HCT116 (cell line): ENCODE measurements around the gene ZNF618. TPM values are rescaled to one million over a fixed set of nuclear protein-coding genes. Genes with fewer than 3 reads are reported as not detected.

Source experiments
- ATAC-seq: fragments of 200-7000 bp; cut with Tn5 transposase; 2 replicates; pipeline ENCODE4 v1.9.1; 2020; ENCODE audit warnings: mild to moderate bottlenecking, moderate library complexity
- BruUV-seq: library from RNA; stranded (reverse); fragments of 400-500 nt; replicated peaks from 2 replicates; lab custom pipeline; 2021; lab: Mats Ljungman, UMichigan
- CTCF ChIA-PET: fragments of 300-600 bp; sonication (Branson Sonifier 250); formaldehyde crosslinking; loops from one replicate; lab custom pipeline; 2021; ENCODE audit warnings: antibody characterized with exemption; lab: Charles Lee
- POLR2A ChIA-PET: fragments of 300-600, 350-600 bp; sonication (Branson Sonifier 250); formaldehyde crosslinking; loops from one replicate; lab custom pipeline; 2021; ENCODE audit warnings: antibody characterized with exemption; lab: Charles Lee
- RAD21 ChIA-PET, 2 experiments: fragments of 300-600 bp; sonication (Branson Sonifier 250); formaldehyde crosslinking; loops; one replicate each; lab custom pipeline; 2023; ENCODE audit warnings: low total read pairs in 2 of 2; ENCODE audit not compliant: uncharacterized antibody in 2 of 2, unreplicated experiment in 2 of 2, low non-redundant PET in 1 of 2; lab: Charles Lee
- DNase-seq: peaks from one replicate; pipeline ENCODE4 v3.0.0-alpha.2; 2010; ENCODE audit warnings: low read depth, low spot score
- H2AFZ ChIP-seq: fragments of 200-600 bp; shearing (Covaris generic), sonication (generic); 2 replicates; pipeline ENCODE4 v1.6.1; 2017; ENCODE audit warnings: low read depth, mixed run types, mixed read lengths, antibody characterized with exemption, low read length; ENCODE audit not compliant: poor library complexity, severe bottlenecking
- H3K27ac ChIP-seq: 2 replicates; pipeline ENCODE4 v1.5.1; 2012; ENCODE audit warnings: low read depth, low read length
- H3K27me3 ChIP-seq: fragments of 200-600 bp; sonication (generic); 2 replicates; pipeline ENCODE4 v1.6.1; 2016; ENCODE audit warnings: mixed run types, low read length, mixed read lengths; ENCODE audit not compliant: insufficient read depth
- H3K36me3 ChIP-seq, 2 experiments: fragments of 200-500 bp in 1 of 2; fragments of 200-600 bp in 1 of 2; sonication (Bioruptor generic) in 1 of 2; sonication (generic) in 1 of 2; 2 replicates each; pipeline versions ENCODE4 v1.5.1 to v1.6.1; 2014 to 2016; ENCODE audit warnings: low read length in 2 of 2, inconsistent platforms in 1 of 2, mixed read lengths in 1 of 2, mixed run types in 1 of 2; ENCODE audit not compliant: insufficient read depth in 2 of 2, control insufficient read depth in 1 of 2
- H3K4me1 ChIP-seq, 2 experiments: fragments of 200-600 bp in 1 of 2; sonication (generic) in 1 of 2; 2 replicates each; pipeline versions ENCODE4 v1.5.1 to v1.6.1; 2012 to 2017; ENCODE audit warnings: low read length in 2 of 2, inconsistent platforms in 1 of 2, mild to moderate bottlenecking in 1 of 2, mixed read lengths in 1 of 2, mixed run types in 1 of 2, moderate library complexity in 1 of 2; ENCODE audit not compliant: insufficient read depth in 2 of 2, control insufficient read depth in 1 of 2
- H3K4me2 ChIP-seq: fragments of 200-600 bp; sonication (generic); 2 replicates; pipeline ENCODE4 v1.6.1; 2017; ENCODE audit warnings: mixed run types, low read length, mixed read lengths
- H3K4me3 ChIP-seq, 2 experiments: fragments of 200-600 bp in 1 of 2; sonication (generic) in 1 of 2; replicated peaks in 1 of 2; 2 replicates each; pipeline ENCODE4 v1.5.1; 2011 to 2016; ENCODE audit warnings: low read length in 2 of 2, control low read depth in 1 of 2, low read depth in 1 of 2, mild to moderate bottlenecking in 1 of 2, mixed read lengths in 1 of 2, mixed run types in 1 of 2
- H3K79me2 ChIP-seq: fragments of 200-600 bp; sonication (generic); 2 replicates; pipeline ENCODE4 v1.6.1; 2017; ENCODE audit warnings: mild to moderate bottlenecking, mixed run types, low read length, moderate library complexity, mixed read lengths; ENCODE audit not compliant: insufficient read depth
- H3K9ac ChIP-seq: fragments of 200-600 bp; sonication (generic); 2 replicates; pipeline ENCODE4 v1.6.1; 2016; ENCODE audit warnings: low read length, mixed read lengths
- H3K9me2 ChIP-seq: fragments of 200-600 bp; sonication (generic), shearing (Covaris generic); 2 replicates; pipeline ENCODE4 v1.6.1; 2017; ENCODE audit warnings: mixed run types, mild to moderate bottlenecking, moderate library complexity; ENCODE audit not compliant: insufficient read depth
- H3K9me3 ChIP-seq, 2 experiments: fragments of 200-500 bp in 1 of 2; fragments of 200-600 bp in 1 of 2; sonication (Bioruptor generic) in 1 of 2; sonication (generic) in 1 of 2; 2 replicates each; pipeline ENCODE4 v1.6.1; 2014 to 2017; ENCODE audit warnings: low read length in 2 of 2, mixed read lengths in 2 of 2, inconsistent platforms in 1 of 2, low read depth in 1 of 2, mild to moderate bottlenecking in 1 of 2, mixed run types in 1 of 2, moderate library complexity in 1 of 2; ENCODE audit not compliant: control insufficient read depth in 1 of 2, insufficient read depth in 1 of 2
- H4K20me1 ChIP-seq: fragments of 200-600 bp; sonication (generic), shearing (Covaris generic); 2 replicates; pipeline ENCODE4 v1.6.1; 2017; ENCODE audit warnings: mixed run types, mild to moderate bottlenecking, moderate library complexity; ENCODE audit not compliant: insufficient read depth
- CBX3 ChIP-seq: IDR thresholded peaks from 2 replicates; pipeline ENCODE4 v1.6.1; 2012; ENCODE audit warnings: low read depth
- ELF1 ChIP-seq: IDR thresholded peaks from 2 replicates; pipeline ENCODE4 v1.6.1; 2012; ENCODE audit warnings: low read depth, borderline replicate concordance
- JUND ChIP-seq: IDR thresholded peaks from 2 replicates; pipeline ENCODE4 v1.6.1; 2012
- POLR2A ChIP-seq: IDR thresholded peaks from 2 replicates; pipeline ENCODE4 v1.7.0; 2011; ENCODE audit warnings: borderline replicate concordance; ENCODE audit not compliant: insufficient read depth, insufficient read length; ENCODE audit errors: extremely low read depth
- RAD21 ChIP-seq: IDR thresholded peaks from 2 replicates; pipeline ENCODE4 v1.6.1; 2012; ENCODE audit warnings: low read depth, mild to moderate bottlenecking
- SP1 ChIP-seq: IDR thresholded peaks from 2 replicates; pipeline ENCODE4 v1.6.1; 2012; ENCODE audit warnings: low read depth
- SRF ChIP-seq: IDR thresholded peaks from 2 replicates; pipeline ENCODE4 v1.6.1; 2012; ENCODE audit warnings: low read depth
- YY1 ChIP-seq: IDR thresholded peaks from 2 replicates; pipeline ENCODE4 v1.6.1; 2011; ENCODE audit warnings: low read length, low read depth, moderate library complexity, mild to moderate bottlenecking; ENCODE audit not compliant: insufficient replicate concordance; ENCODE audit errors: extremely low read depth
- ZFX ChIP-seq: fragments of 450-650 bp; IDR thresholded peaks from 2 replicates; pipeline ENCODE4 v1.6.1; 2017
- ZNF274 ChIP-seq: fragments of 200-500 bp; sonication (Bioruptor generic); IDR thresholded peaks from 2 replicates; pipeline ENCODE4 v1.6.1; 2014; ENCODE audit warnings: mild to moderate bottlenecking, low read depth, low read length, inconsistent platforms
- intact Hi-C: fragments of 100-400 bp; cut with micrococcal nuclease; formaldehyde crosslinking; loops from 2 replicates; pipeline ENCODE4 v1.10.0; 2022
- total RNA-seq: library from RNA; stranded (reverse); gene quantifications from one replicate; pipeline ENCODE4 v1.2.1, GENCODE V29; 2021; ENCODE audit not compliant: unreplicated experiment
- TF ChIP-seq, protein P1 (sequence below): IDR thresholded peaks from 2 replicates; pipeline ENCODE4 v1.6.1; 2012; ENCODE audit warnings: low read depth
- TF ChIP-seq, protein P2 (sequence below): IDR thresholded peaks from 2 replicates; pipeline ENCODE4 v1.6.1; 2011; ENCODE audit warnings: mild to moderate bottlenecking, low read length, moderate library complexity; ENCODE audit not compliant: insufficient replicate concordance; ENCODE audit errors: extremely low read depth
- TF ChIP-seq, protein P3 (sequence below): IDR thresholded peaks from 2 replicates; pipeline ENCODE4 v1.6.1; 2012
- TF ChIP-seq, protein P4 (sequence below), 3 experiments: fragments of 200-600 bp in 1 of 3; sonication (generic) in 1 of 3; IDR thresholded peaks in 2 of 3; conservative IDR thresholded peaks in 1 of 3; 2 replicates each; pipeline ENCODE4 v1.5.1; 2012 to 2017; ENCODE audit warnings: low read depth in 2 of 3, low read length in 2 of 3, antibody characterized with exemption in 1 of 3, borderline replicate concordance in 1 of 3, control low read depth in 1 of 3, mild to moderate bottlenecking in 1 of 3, mixed read lengths in 1 of 3, mixed run types in 1 of 3, moderate library complexity in 1 of 3; ENCODE audit not compliant: insufficient read depth in 1 of 3

The ZNF618 gene
- total RNA-seq, 1 experiment from 2014 or later = 13.5 TPM

DNA sequence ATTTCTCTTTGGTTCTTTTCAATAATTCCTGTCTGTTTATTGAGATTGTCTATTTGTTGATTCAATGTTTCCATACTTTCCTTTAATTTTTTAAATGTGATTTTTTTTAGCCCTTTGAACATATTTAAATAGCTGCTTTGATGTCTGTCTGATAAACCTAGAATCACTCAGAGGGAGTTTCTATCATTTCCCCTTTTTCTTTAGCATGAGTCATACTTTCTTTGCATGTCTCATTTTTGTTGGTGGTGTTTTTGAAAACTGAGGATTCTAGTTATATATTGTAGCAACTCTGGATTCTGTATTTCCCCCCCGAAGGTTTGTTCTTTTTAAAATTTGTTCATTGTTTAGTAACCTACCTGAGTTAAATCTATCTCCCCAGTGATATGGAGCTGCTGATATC is 24.2 kb upstream of the ZNF618 start (continued):
- TF ChIP-seq, protein P1, sequence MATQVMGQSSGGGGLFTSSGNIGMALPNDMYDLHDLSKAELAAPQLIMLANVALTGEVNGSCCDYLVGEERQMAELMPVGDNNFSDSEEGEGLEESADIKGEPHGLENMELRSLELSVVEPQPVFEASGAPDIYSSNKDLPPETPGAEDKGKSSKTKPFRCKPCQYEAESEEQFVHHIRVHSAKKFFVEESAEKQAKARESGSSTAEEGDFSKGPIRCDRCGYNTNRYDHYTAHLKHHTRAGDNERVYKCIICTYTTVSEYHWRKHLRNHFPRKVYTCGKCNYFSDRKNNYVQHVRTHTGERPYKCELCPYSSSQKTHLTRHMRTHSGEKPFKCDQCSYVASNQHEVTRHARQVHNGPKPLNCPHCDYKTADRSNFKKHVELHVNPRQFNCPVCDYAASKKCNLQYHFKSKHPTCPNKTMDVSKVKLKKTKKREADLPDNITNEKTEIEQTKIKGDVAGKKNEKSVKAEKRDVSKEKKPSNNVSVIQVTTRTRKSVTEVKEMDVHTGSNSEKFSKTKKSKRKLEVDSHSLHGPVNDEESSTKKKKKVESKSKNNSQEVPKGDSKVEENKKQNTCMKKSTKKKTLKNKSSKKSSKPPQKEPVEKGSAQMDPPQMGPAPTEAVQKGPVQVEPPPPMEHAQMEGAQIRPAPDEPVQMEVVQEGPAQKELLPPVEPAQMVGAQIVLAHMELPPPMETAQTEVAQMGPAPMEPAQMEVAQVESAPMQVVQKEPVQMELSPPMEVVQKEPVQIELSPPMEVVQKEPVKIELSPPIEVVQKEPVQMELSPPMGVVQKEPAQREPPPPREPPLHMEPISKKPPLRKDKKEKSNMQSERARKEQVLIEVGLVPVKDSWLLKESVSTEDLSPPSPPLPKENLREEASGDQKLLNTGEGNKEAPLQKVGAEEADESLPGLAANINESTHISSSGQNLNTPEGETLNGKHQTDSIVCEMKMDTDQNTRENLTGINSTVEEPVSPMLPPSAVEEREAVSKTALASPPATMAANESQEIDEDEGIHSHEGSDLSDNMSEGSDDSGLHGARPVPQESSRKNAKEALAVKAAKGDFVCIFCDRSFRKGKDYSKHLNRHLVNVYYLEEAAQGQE = no peak
- no peak for TF ChIP-seq SRF
- TF ChIP-seq ZFX = no peak
- TF ChIP-seq, protein P2, sequence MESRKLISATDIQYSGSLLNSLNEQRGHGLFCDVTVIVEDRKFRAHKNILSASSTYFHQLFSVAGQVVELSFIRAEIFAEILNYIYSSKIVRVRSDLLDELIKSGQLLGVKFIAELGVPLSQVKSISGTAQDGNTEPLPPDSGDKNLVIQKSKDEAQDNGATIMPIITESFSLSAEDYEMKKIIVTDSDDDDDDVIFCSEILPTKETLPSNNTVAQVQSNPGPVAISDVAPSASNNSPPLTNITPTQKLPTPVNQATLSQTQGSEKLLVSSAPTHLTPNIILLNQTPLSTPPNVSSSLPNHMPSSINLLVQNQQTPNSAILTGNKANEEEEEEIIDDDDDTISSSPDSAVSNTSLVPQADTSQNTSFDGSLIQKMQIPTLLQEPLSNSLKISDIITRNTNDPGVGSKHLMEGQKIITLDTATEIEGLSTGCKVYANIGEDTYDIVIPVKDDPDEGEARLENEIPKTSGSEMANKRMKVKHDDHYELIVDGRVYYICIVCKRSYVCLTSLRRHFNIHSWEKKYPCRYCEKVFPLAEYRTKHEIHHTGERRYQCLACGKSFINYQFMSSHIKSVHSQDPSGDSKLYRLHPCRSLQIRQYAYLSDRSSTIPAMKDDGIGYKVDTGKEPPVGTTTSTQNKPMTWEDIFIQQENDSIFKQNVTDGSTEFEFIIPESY = no peak
- no peak for TF ChIP-seq SP1
- TF ChIP-seq ZNF274 = no peak
- no peak for TF ChIP-seq JUND
- TF ChIP-seq POLR2A = no peak
- no peak for TF ChIP-seq ELF1
- TF ChIP-seq, all 23 proteins: peak for 0

DNA sequence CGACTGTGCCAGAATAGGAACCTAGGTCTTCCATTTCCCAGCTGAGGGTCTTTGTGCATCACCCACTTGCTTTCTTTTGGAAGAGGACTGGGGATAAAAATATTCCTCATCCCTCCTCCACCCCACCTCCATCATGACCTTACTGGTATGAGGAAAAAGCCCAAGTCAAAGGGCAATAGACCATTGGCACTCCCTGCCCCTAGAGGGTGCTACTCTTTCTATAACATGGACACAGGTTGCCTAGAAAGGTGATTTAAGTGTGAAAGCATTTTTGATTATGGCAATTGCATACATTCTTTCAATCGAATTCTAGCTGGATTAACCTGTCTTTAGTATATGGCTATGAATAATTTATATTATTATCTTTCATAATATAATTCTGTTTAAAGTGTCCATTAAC is 22.8 kb upstream of the ZNF618 start:
- Histone ChIP-seq H2AFZ (no peak overlapping the region), H3K9me3 (no peaks in the 10 kb centered on the region; a peak in 1 of 4 replicates), H3K4me3 (no peak overlapping the region), H3K27ac (no peak overlapping the region), H4K20me1 (no peaks in the 10 kb centered on the region), H3K27me3 (no peaks in the 10 kb centered on the region), H3K36me3 (no peaks in the 10 kb centered on the region), H3K4me1 (no peaks in the 10 kb centered on the region), H3K9ac (no peak overlapping the region), H3K79me2 (no peaks in the 10 kb centered on the region), H3K4me2 (no peak overlapping the region), H3K9me2 (no peaks in the 10 kb centered on the region)
- intact Hi-C loops = no loop called here
- ChIA-PET POLR2A (no interaction called here), RAD21 (no interaction called here), CTCF (no interaction called here)
- TF ChIP-seq RAD21 (peak; percentile 19; the same call in 1 of the 2 replicates), CBX3 (peak; percentile 36; the same call in 1 of the 2 replicates), YY1 (no peak)
- TF ChIP-seq, protein P3, sequence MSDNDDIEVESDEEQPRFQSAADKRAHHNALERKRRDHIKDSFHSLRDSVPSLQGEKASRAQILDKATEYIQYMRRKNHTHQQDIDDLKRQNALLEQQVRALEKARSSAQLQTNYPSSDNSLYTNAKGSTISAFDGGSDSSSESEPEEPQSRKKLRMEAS = no peak
- TF ChIP-seq, protein P4, sequence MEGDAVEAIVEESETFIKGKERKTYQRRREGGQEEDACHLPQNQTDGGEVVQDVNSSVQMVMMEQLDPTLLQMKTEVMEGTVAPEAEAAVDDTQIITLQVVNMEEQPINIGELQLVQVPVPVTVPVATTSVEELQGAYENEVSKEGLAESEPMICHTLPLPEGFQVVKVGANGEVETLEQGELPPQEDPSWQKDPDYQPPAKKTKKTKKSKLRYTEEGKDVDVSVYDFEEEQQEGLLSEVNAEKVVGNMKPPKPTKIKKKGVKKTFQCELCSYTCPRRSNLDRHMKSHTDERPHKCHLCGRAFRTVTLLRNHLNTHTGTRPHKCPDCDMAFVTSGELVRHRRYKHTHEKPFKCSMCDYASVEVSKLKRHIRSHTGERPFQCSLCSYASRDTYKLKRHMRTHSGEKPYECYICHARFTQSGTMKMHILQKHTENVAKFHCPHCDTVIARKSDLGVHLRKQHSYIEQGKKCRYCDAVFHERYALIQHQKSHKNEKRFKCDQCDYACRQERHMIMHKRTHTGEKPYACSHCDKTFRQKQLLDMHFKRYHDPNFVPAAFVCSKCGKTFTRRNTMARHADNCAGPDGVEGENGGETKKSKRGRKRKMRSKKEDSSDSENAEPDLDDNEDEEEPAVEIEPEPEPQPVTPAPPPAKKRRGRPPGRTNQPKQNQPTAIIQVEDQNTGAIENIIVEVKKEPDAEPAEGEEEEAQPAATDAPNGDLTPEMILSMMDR (IDR thresholded peaks at IDR 0.05 in 2 of 3, conservative IDR thresholded peaks at IDR 0.05 in 1 of 3; ENCODE audit: borderline replicate concordance in 1 of 3, insufficient read depth in 1 of 3, low read depth in 2 of 3, low read length in 2 of 3) = peak; percentile 32 to 63 (median 58); a peak in 5 of 6 replicates
- BruUV-seq = no TSS peak
- ATAC-seq (peak; percentile 81; the same call in 1 of the 2 replicates), DNase-seq (no peak)
